HEK293T (cell line): ENCODE measurements around the gene XPNPEP1.

Experiments used
- BHLHE40 ChIP-seq: fragments of 450-650 bp; IDR thresholded peaks from 2 replicates; pipeline ENCODE4 v1.6.1; 2016; ENCODE audit warnings: mild to moderate bottlenecking, moderate library complexity, borderline replicate concordance
- ELF4 ChIP-seq: fragments of 450-650 bp; IDR thresholded peaks from 2 replicates; pipeline ENCODE4 v1.6.1; 2017; ENCODE audit warnings: antibody characterized with exemption
- FOXA1 ChIP-seq: fragments of 450-650 bp; IDR thresholded peaks from 2 replicates; pipeline ENCODE4 v1.6.1; 2016; ENCODE audit warnings: mild to moderate bottlenecking
- FOXK2 ChIP-seq: fragments of 450-650 bp; IDR thresholded peaks from 2 replicates; pipeline ENCODE4 v1.6.1; 2016; ENCODE audit warnings: mild to moderate bottlenecking
- L3MBTL2 ChIP-seq: fragments of 450-650 bp; conservative IDR thresholded peaks from 2 replicates; pipeline ENCODE4 v1.6.1; 2016; ENCODE audit warnings: mild to moderate bottlenecking
- NFRKB ChIP-seq: fragments of 450-650 bp; IDR thresholded peaks from 2 replicates; pipeline ENCODE4 v1.6.1; 2016; ENCODE audit warnings: mild to moderate bottlenecking, moderate library complexity
- SP1 ChIP-seq: fragments of 450-650 bp; IDR thresholded peaks from 2 replicates; pipeline ENCODE4 v1.6.1; 2017
- SUZ12 ChIP-seq: fragments of 450-650 bp; IDR thresholded peaks from 2 replicates; pipeline ENCODE4 v1.6.1; 2016; ENCODE audit warnings: mild to moderate bottlenecking
- TARDBP ChIP-seq: fragments of 450-650 bp; IDR thresholded peaks from 2 replicates; pipeline ENCODE4 v1.6.1; 2016
- ZNF384 ChIP-seq: fragments of 450-650 bp; IDR thresholded peaks from 2 replicates; pipeline ENCODE4 v1.6.1; 2016

- no peak for TF ChIP-seq FOXK2
- no peak for TF ChIP-seq SUZ12
- no peak for TF ChIP-seq SP1
- no peak for TF ChIP-seq ELF4
- TF ChIP-seq FOXA1 = no peak
- no peak for TF ChIP-seq TARDBP
- TF ChIP-seq ZNF384 = no peak
- TF ChIP-seq NFRKB = no peak
- no peak for TF ChIP-seq BHLHE40
- TF ChIP-seq L3MBTL2 = no peak
These were observed 23.4 kb upstream of the XPNPEP1 start for GRCh38 chr10:109946680-109947079.
